ENCODE data around the gene HIVEP3. TPM values are rescaled to one million over a fixed set of nuclear protein-coding genes. Genes with fewer than 3 reads are reported as not detected.

The HIVEP3 gene
- total and polyA plus RNA-seq, 11 donors: 3.2 to 11.9 (median 5.0) TPM

- TF ChIP-seq CTCF (IDR thresholded peaks at IDR 0.05): no peak
- TF ChIP-seq POLR2A (IDR thresholded peaks at IDR 0.05): no peak
- no peak overlapping the region for H3K4me3 ChIP-seq
- no peaks in the 10 kb centered on the region for H3K27me3 ChIP-seq
- DNase-seq: no peak
- intact Hi-C loops (cut with DNase I): loop anchor here in 2 of 10 donors (5.0 kb wide), 2 partner anchors 35 to 70 kb away; partner anchors contain the start of gene HIVEP3 (in 1 of the 2)
- H3K4me1 ChIP-seq: peaks cover 0 to 75% (median 30%) of the 10 kb centered on the region in 12 donors
- no peaks in the 10 kb centered on the region for H3K36me3 ChIP-seq
- 52 to 66% (median 56%) methylated on average over 5 of the region's 5 CpGs for WGBS, 4 donors
- peak in 1 of 4 donors; percentile 4 for ATAC-seq
- no peaks in the 10 kb centered on the region for H3K9me3 ChIP-seq
- H3K27ac ChIP-seq: peak overlapping the region; percentile 37 to 77 (median 66)
These were observed 36.6 kb downstream of the HIVEP3 start for GRCh38 chr1:41882068-41882477.

GRCh38 chr1:41880950-41881885 lies 37.5 kb downstream of the HIVEP3 start:
- no peaks in the 10 kb centered on the region for H3K27me3 ChIP-seq
- peak overlapping the region; percentile 37 to 77 (median 66) for H3K27ac ChIP-seq
- intact Hi-C loops (cut with DNase I): loop anchor here in 2 of 10 donors (5.0 kb wide), 2 partner anchors 36 to 69 kb away; partner anchors contain the start of gene HIVEP3 (in 1 of the 2)
- DNase-seq: no peak
- no peaks in the 10 kb centered on the region for H3K36me3 ChIP-seq
- no peak for TF ChIP-seq CTCF (IDR thresholded peaks at IDR 0.05)
- no peak for TF ChIP-seq POLR2A (IDR thresholded peaks at IDR 0.05)
- no peak overlapping the region for H3K4me3 ChIP-seq
- WGBS, 4 donors: 45 to 50% (median 48%) methylated on average over 5 of the region's 5 CpGs
- no peaks in the 10 kb centered on the region for H3K9me3 ChIP-seq
- ATAC-seq: peak; percentile 53 to 78 (median 66)
- H3K4me1 ChIP-seq: peaks cover 0 to 83% (median 33%) of the 10 kb centered on the region in 12 donors

GRCh38 chr1:41880261-41880660 lies 38.5 kb downstream of the HIVEP3 start:
- Histone ChIP-seq H3K4me1 (peaks cover 5 to 93% (median 36%) of the 10 kb centered on the region in 12 donors), H3K27ac (peak overlapping the region in 3 of 12 donors; percentile 50 to 68 (median 66)), H3K9me3 (no peaks in the 10 kb centered on the region), H3K36me3 (no peaks in the 10 kb centered on the region), H3K4me3 (no peak overlapping the region), H3K27me3 (no peaks in the 10 kb centered on the region)
- no peak for DNase-seq
- TF ChIP-seq CTCF (IDR thresholded peaks at IDR 0.05): no peak
- TF ChIP-seq POLR2A (IDR thresholded peaks at IDR 0.05): no peak
- intact Hi-C loops (cut with DNase I): loop anchor here in 2 of 10 donors (5.0 kb wide), 2 partner anchors 37 to 68 kb away; partner anchors contain the start of gene HIVEP3 (in 1 of the 2)
- WGBS, 4 donors: 64 to 92% (median 85%) methylated on average over 4 of the region's 4 CpGs
- no peak for ATAC-seq

- Histone ChIP-seq H3K27ac (peak overlapping the region in 1 of 12 donors; percentile 15), H3K4me1 (peaks cover 5 to 93% (median 36%) of the 10 kb centered on the region in 12 donors)
- intact Hi-C loops (cut with DNase I): loop anchor here in 2 of 10 donors (5.0 kb wide), 2 partner anchors 38 to 67 kb away; partner anchors contain the start of gene HIVEP3 (in 1 of the 2)
These were observed 39.1 kb downstream of the HIVEP3 start for GRCh38 chr1:41879617-41880016.

More at GRCh38 chr1:41879617-41880016, 39.1 kb downstream of the HIVEP3 start:
- no peak for DNase-seq
- no peak for TF ChIP-seq CTCF (IDR thresholded peaks at IDR 0.05)
- no peak for TF ChIP-seq POLR2A (IDR thresholded peaks at IDR 0.05)
- no peak for ATAC-seq
- Histone ChIP-seq H3K4me3 (no peak overlapping the region), H3K36me3 (no peaks in the 10 kb centered on the region), H3K27me3 (no peaks in the 10 kb centered on the region), H3K9me3 (no peaks in the 10 kb centered on the region)

Data from heart left ventricle (tissue), 16 donors.